ENCODE data around the gene KRT72.

The KRT72 gene

DNA sequence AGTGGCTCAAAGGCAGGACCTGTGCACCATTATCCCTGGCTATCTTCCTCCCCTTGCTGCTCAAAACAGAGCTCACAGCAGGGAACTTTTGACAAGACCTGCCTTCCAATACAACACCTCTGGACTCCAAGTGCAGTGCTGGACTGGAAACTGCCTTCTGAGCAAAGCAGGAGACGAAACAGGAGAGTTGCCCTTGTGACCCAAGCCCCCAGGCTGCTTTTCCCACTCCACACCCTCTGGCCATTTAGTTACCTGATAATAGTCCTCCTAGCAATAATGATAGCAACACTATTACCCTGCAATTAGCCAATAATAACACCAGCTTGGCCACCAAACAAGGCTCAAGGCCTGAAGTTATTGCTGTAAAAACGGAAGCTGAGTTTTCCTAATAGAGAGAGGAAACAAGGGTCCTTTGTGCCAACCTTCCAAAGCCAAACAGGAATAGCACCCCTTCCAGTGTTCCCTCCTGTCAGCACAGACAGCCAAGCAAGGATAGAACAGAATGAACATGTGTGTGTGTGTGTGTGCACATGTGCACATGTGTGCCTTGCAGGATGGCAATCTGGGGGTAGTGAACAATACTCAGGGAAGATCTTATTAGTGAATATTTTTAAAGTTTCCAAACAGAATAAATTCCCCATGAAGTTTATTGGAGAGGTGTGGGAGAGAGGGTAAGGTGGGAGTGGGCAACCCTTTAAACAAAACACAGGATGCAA is 26.3 kb upstream of the KRT72 start:
- no peak overlapping the region for H3K4me3 ChIP-seq (ENCODE audit: low read depth, low read length)
- no peaks in the 10 kb centered on the region; the same call in 1 of the 2 replicates for H3K4me1 ChIP-seq (ENCODE audit: control insufficient read depth, insufficient read depth, low read length)
- H3K36me3 ChIP-seq (ENCODE audit: control insufficient read depth in 2 of 2, insufficient read depth in 1 of 2, low read length in 2 of 2) = no peaks in the 10 kb centered on the region
- no peaks in the 10 kb centered on the region for H3K9me3 ChIP-seq (ENCODE audit: control insufficient read depth, insufficient read depth, low read depth, low read length)
- TF ChIP-seq ZNF398 (tag by site-specific recombination; IDR thresholded peaks at IDR 0.05) (no peak), HOXC10 (CRISPR knock-in tag; IDR thresholded peaks at IDR 0.05) (no peak), ZNF701 (tag by site-specific recombination; IDR thresholded peaks at IDR 0.05) (peak; percentile 88), KLF7 (tag by site-specific recombination; IDR thresholded peaks at IDR 0.05; ENCODE audit: borderline replicate concordance) (no peak), ZBTB1 (tag by site-specific recombination; IDR thresholded peaks at IDR 0.05) (no peak), ZNF155 (tag by site-specific recombination; IDR thresholded peaks at IDR 0.05) (no peak)
- ChIA-PET POLR2A (no interaction called here), CTCF (interaction anchor here (0.6 to 1.4 kb wide), 2 partner anchors 252 to 409 kb away, joined by 3 to 4 read pairs; no protein-coding TSS in a partner anchor)
- H3K27ac ChIP-seq (ENCODE audit: extremely low read depth, low read depth, low read length) = no peak overlapping the region

GRCh38 chr12:52622349-52622748 is 21.1 kb upstream of the KRT72 start:
- Histone ChIP-seq H3K4me3 (ENCODE audit: low read depth, low read length) (no peak overlapping the region), H3K4me1 (ENCODE audit: control insufficient read depth, insufficient read depth, low read length) (no peaks in the 10 kb centered on the region; the same call in 1 of the 2 replicates), H3K36me3 (ENCODE audit: control insufficient read depth in 2 of 2, insufficient read depth in 1 of 2, low read length in 2 of 2) (no peaks in the 10 kb centered on the region), H3K9me3 (ENCODE audit: control insufficient read depth, insufficient read depth, low read depth, low read length) (no peaks in the 10 kb centered on the region), H3K27ac (ENCODE audit: extremely low read depth, low read depth, low read length) (no peak overlapping the region)
- ChIA-PET CTCF (interaction anchor here (0.7 kb wide), 1 partner anchor 86 kb away, joined by 3 read pairs; no protein-coding TSS in a partner anchor), POLR2A (no interaction called here)
- TF ChIP-seq ZNF792 (tag by site-specific recombination; IDR thresholded peaks at IDR 0.05) = no peak
- no peak for TF ChIP-seq OVOL3 (tag by site-specific recombination; IDR thresholded peaks at IDR 0.05)
- no peak for TF ChIP-seq ZNF791 (tag by site-specific recombination; IDR thresholded peaks at IDR 0.05)
- TF ChIP-seq ZNF473 (tag by site-specific recombination; IDR thresholded peaks at IDR 0.05) = no peak
- no peak for TF ChIP-seq SP3 (tag by site-specific recombination; IDR thresholded peaks at IDR 0.05)

DNA sequence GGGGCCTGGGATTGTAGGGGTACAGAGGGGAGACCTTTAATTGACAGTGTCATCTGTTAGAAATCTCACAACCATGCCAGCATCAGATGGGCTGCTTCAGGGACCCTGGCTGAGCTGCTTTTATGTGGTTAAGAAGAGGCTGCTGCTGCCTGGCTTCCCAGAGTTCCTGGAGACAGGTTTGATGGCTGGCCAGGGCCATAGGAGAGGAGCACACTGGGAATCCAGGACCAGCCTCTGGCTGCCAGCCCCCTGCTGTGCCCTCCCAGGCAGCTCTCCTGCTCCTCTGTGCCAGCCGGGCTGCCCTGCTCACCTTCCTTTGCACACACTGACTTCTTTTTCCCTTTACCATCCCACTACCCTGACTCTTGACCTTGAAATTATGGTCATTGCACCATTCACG is 17.6 kb upstream of the KRT72 start:
- CTCF ChIA-PET = no interaction called here
- Histone ChIP-seq H3K4me3 (ENCODE audit: low read depth, low read length) (no peak overlapping the region), H3K4me1 (ENCODE audit: control insufficient read depth, insufficient read depth, low read length) (no peaks in the 10 kb centered on the region), H3K36me3 (ENCODE audit: control insufficient read depth in 2 of 2, insufficient read depth in 1 of 2, low read length in 2 of 2) (no peaks in the 10 kb centered on the region), H3K27ac (ENCODE audit: extremely low read depth, low read depth, low read length) (no peak overlapping the region), H3K9me3 (ENCODE audit: control insufficient read depth, insufficient read depth, low read depth, low read length) (no peaks in the 10 kb centered on the region)
- TF ChIP-seq GLIS1 (tag by site-specific recombination; IDR thresholded peaks at IDR 0.05) (peak; percentile 46; the same call in 1 of the 2 replicates), ZIC2 (tag by site-specific recombination; IDR thresholded peaks at IDR 0.05) (peak; percentile 54), MEIS1 (CRISPR knock-in tag; IDR thresholded peaks at IDR 0.05; ENCODE audit: borderline replicate concordance) (no peak)
- POLR2A ChIA-PET = no interaction called here

DNA sequence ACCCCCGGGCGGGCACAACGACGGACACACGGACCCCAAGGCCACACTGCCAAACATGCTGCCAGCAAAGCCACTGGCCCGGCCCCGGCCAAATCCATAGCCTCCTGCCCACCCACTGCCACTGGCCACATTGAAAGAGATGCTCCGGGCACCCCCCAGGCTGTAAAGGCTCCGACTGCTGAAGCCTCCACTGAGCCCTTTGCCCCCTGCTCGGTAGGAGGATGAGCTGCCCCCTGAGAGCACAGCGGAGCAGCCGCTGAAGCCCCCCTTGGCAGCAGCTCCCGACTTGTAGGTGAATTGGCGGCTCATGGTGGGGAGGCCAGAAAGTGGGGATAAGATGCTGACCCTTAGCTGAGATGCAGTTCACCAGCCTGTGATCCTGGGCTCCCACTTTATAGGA is 17.0 kb upstream of the KRT72 start, which contains the start of gene KRT73:
Gene KRT73, minus strand, starts transcription at position 344 of the 400 bp plus-strand sequence. Its CDS starts 35 bp downstream, at position 309.
- H3K9me3 ChIP-seq (ENCODE audit: control insufficient read depth, insufficient read depth, low read depth, low read length) = no peaks in the 10 kb centered on the region
- TF ChIP-seq ZXDB (tag by site-specific recombination; IDR thresholded peaks at IDR 0.05) = no peak
- TF ChIP-seq ZNF580 (tag by site-specific recombination; IDR thresholded peaks at IDR 0.05) = no peak
- no peak for TF ChIP-seq ZNF571 (tag by site-specific recombination; IDR thresholded peaks at IDR 0.05)
- no peak for TF ChIP-seq SCRT1 (tag by site-specific recombination; IDR thresholded peaks at IDR 0.05; ENCODE audit: borderline replicate concordance)
- no peak for TF ChIP-seq KLF10 (tag by site-specific recombination; IDR thresholded peaks at IDR 0.05)
- TF ChIP-seq ZNF423 (tag by site-specific recombination; IDR thresholded peaks at IDR 0.05) = no peak
- no peak for TF ChIP-seq BCL11A (tag by site-specific recombination; IDR thresholded peaks at IDR 0.05; ENCODE audit: low read depth)
- H3K36me3 ChIP-seq (ENCODE audit: control insufficient read depth in 2 of 2, insufficient read depth in 1 of 2, low read length in 2 of 2) = no peaks in the 10 kb centered on the region
- no peaks in the 10 kb centered on the region for H3K4me1 ChIP-seq (ENCODE audit: control insufficient read depth, insufficient read depth, low read length)
- POLR2A ChIA-PET = no interaction called here
- H3K27ac ChIP-seq (ENCODE audit: extremely low read depth, low read depth, low read length) = no peak within 1 kb of the TSS
- CTCF ChIA-PET = no interaction called here
- H3K4me3 ChIP-seq (ENCODE audit: low read depth, low read length) = no peak within 1 kb of the TSS

Measured in HEK293 (cell line).